Panc1 (cell line): ENCODE data around the gene KAT2A. TPM values are rescaled to one million over a fixed set of nuclear protein-coding genes. Genes with fewer than 3 reads are reported as not detected.

Experiments
- ATAC-seq: fragments of 200-7000 bp; cut with Tn5 transposase; 2 replicates; pipeline ENCODE4 v1.9.1; 2020; ENCODE audit warnings: mild to moderate bottlenecking, moderate library complexity
- BruUV-seq: library from RNA; stranded (reverse); fragments of 400-500 nt; replicated peaks from 2 replicates; lab custom pipeline; 2021; lab: Mats Ljungman, UMichigan
- CTCF ChIA-PET: fragments of 300-600 bp; sonication (Branson Sonifier 250); formaldehyde crosslinking; loops from one replicate; lab custom pipeline; 2022; ENCODE audit warnings: antibody characterized with exemption; lab: Charles Lee
- POLR2A ChIA-PET: fragments of 300-600 bp; sonication (Branson Sonifier 250); formaldehyde crosslinking; loops from one replicate; lab custom pipeline; 2022; ENCODE audit warnings: antibody characterized with exemption; lab: Charles Lee
- DNase-seq: peaks from one replicate; pipeline ENCODE4 v3.0.0-alpha.2; 2010; ENCODE audit warnings: low read depth, low spot score
- H3K27ac ChIP-seq: 2 replicates; pipeline ENCODE4 v1.5.1; 2011; ENCODE audit warnings: mild to moderate bottlenecking, low read length, inconsistent platforms
- H3K27me3 ChIP-seq: fragments of 200-500 bp; sonication (Bioruptor generic); 2 replicates; pipeline ENCODE4 v1.6.0; 2014; ENCODE audit warnings: low read length, inconsistent platforms; ENCODE audit not compliant: control insufficient read depth, insufficient read depth
- H3K36me3 ChIP-seq: fragments of 200-500 bp; sonication (Bioruptor generic); 2 replicates; pipeline ENCODE4 v1.5.1; 2014; ENCODE audit warnings: inconsistent platforms, mild to moderate bottlenecking, low read length, moderate library complexity; ENCODE audit not compliant: control insufficient read depth, insufficient read depth
- H3K4me1 ChIP-seq: 2 replicates; pipeline ENCODE4 v1.5.1; 2011; ENCODE audit warnings: inconsistent platforms, mild to moderate bottlenecking, low read length, moderate library complexity; ENCODE audit not compliant: control insufficient read depth, insufficient read depth
- H3K4me3 ChIP-seq, 2 experiments: 2 replicates each; pipeline ENCODE4 v1.5.1; 2011 to 2012; ENCODE audit warnings: low read depth in 2 of 2, low read length in 2 of 2, mild to moderate bottlenecking in 2 of 2, inconsistent platforms in 1 of 2, moderate library complexity in 1 of 2
- H3K9me3 ChIP-seq: fragments of 200-500 bp; sonication (Bioruptor generic); 2 replicates; pipeline ENCODE4 v1.5.1; 2014; ENCODE audit warnings: low read depth, mild to moderate bottlenecking, inconsistent platforms, low read length, moderate library complexity; ENCODE audit not compliant: control insufficient read depth, insufficient read depth
- POLR2AphosphoS5 ChIP-seq: IDR thresholded peaks from 2 replicates; pipeline ENCODE4 v1.6.1; 2012; ENCODE audit warnings: mild to moderate bottlenecking, low read depth, low read length, moderate library complexity
- SIN3A ChIP-seq: IDR thresholded peaks from 2 replicates; pipeline ENCODE4 v1.6.1; 2012; ENCODE audit warnings: low read depth, mild to moderate bottlenecking, low read length, moderate library complexity, borderline replicate concordance; ENCODE audit not compliant: insufficient read depth
- TCF7L2 ChIP-seq: IDR thresholded peaks from 2 replicates; pipeline ENCODE4 v1.6.1; 2011; ENCODE audit warnings: mild to moderate bottlenecking, low read depth, low read length, inconsistent platforms
- in situ Hi-C: cut with HindIII; loops from 2 replicates; pipeline ENCODE4 v1.10.0; 2016; ENCODE audit warnings: low sequenced_read_pairs, low pct_unique_long_range_greater_than_20kb
- intact Hi-C: fragments of 100-400 bp; cut with micrococcal nuclease; formaldehyde crosslinking; loops from one replicate; pipeline ENCODE4 v1.10.0; 2022; ENCODE audit not compliant: unreplicated experiment
- total RNA-seq: library from RNA; stranded (reverse); gene quantifications from one replicate; pipeline ENCODE4 v1.2.1, GENCODE V29; 2021; ENCODE audit not compliant: unreplicated experiment
- TF ChIP-seq, protein P1 (sequence below), 2 experiments: IDR thresholded peaks; 2 replicates each; pipeline ENCODE4 v1.6.1; 2011 to 2012; ENCODE audit warnings: low read depth in 2 of 2, control low read depth in 1 of 2, low read length in 1 of 2, mild to moderate bottlenecking in 1 of 2, moderate library complexity in 1 of 2; ENCODE audit not compliant: insufficient read depth in 1 of 2
- TF ChIP-seq, protein P2 (sequence below): fragments of 450-650 bp; IDR thresholded peaks from 2 replicates; pipeline ENCODE4 v1.5.1; 2017; ENCODE audit warnings: mild to moderate bottlenecking

The KAT2A gene
- total RNA-seq, 1 experiment from 2014 or later = 67.0 TPM

DNA sequence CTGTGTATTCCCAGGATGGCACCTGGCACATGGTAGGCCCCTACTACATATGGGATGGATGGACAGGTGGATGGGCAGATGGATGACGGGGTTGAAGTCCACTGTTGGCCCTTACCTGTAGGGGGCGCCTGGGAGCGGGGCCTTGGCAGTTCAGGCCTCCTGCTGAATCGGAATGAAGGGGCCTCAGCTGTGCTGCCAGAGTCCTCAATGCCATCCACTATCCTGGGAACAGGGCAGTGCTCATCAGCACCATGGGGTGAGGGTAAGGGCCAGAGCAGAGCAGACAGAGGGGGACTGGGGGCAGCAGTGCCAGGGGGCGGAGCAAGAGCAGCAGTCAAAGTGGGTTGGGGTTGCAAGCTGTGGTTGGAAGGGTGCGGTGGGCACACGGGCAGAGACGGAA is 41.9 kb upstream of the KAT2A start:
- no peak for DNase-seq

DNA sequence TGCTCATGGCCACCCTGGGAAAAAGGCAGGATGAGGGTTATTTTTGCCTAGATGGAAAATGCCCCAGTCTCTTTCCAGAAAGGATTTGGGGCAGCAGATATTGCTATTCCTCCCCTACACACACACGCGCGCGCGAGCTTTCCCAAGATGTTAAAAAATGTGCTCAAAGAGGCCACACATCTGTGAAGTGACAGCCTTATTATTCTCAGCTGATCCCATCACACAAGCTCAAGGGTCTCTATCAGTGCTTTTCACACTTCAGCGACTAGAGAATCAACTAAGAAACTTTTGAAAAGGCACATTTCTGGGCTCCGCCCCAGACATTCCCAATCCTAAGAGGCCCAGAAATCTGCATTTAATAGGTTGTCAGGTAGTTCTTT is 39.4 kb upstream of the KAT2A start:
- Histone ChIP-seq H3K9me3 (no peaks in the 10 kb centered on the region), H3K36me3 (no peaks in the 10 kb centered on the region), H3K4me3 (no peak overlapping the region), H3K27me3 (no peaks in the 10 kb centered on the region), H3K4me1 (no peaks in the 10 kb centered on the region), H3K27ac (no peak overlapping the region)
- no peak for ATAC-seq
- TF ChIP-seq, protein P1, sequence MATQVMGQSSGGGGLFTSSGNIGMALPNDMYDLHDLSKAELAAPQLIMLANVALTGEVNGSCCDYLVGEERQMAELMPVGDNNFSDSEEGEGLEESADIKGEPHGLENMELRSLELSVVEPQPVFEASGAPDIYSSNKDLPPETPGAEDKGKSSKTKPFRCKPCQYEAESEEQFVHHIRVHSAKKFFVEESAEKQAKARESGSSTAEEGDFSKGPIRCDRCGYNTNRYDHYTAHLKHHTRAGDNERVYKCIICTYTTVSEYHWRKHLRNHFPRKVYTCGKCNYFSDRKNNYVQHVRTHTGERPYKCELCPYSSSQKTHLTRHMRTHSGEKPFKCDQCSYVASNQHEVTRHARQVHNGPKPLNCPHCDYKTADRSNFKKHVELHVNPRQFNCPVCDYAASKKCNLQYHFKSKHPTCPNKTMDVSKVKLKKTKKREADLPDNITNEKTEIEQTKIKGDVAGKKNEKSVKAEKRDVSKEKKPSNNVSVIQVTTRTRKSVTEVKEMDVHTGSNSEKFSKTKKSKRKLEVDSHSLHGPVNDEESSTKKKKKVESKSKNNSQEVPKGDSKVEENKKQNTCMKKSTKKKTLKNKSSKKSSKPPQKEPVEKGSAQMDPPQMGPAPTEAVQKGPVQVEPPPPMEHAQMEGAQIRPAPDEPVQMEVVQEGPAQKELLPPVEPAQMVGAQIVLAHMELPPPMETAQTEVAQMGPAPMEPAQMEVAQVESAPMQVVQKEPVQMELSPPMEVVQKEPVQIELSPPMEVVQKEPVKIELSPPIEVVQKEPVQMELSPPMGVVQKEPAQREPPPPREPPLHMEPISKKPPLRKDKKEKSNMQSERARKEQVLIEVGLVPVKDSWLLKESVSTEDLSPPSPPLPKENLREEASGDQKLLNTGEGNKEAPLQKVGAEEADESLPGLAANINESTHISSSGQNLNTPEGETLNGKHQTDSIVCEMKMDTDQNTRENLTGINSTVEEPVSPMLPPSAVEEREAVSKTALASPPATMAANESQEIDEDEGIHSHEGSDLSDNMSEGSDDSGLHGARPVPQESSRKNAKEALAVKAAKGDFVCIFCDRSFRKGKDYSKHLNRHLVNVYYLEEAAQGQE (IDR thresholded peaks at IDR 0.05; ENCODE audit: insufficient read depth in 1 of 2, low read depth in 2 of 2, low read length in 1 of 2) = no peak
- no peak for TF ChIP-seq POLR2AphosphoS5
- TF ChIP-seq, protein P2, sequence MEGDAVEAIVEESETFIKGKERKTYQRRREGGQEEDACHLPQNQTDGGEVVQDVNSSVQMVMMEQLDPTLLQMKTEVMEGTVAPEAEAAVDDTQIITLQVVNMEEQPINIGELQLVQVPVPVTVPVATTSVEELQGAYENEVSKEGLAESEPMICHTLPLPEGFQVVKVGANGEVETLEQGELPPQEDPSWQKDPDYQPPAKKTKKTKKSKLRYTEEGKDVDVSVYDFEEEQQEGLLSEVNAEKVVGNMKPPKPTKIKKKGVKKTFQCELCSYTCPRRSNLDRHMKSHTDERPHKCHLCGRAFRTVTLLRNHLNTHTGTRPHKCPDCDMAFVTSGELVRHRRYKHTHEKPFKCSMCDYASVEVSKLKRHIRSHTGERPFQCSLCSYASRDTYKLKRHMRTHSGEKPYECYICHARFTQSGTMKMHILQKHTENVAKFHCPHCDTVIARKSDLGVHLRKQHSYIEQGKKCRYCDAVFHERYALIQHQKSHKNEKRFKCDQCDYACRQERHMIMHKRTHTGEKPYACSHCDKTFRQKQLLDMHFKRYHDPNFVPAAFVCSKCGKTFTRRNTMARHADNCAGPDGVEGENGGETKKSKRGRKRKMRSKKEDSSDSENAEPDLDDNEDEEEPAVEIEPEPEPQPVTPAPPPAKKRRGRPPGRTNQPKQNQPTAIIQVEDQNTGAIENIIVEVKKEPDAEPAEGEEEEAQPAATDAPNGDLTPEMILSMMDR = no peak
- TF ChIP-seq TCF7L2 = no peak
- TF ChIP-seq SIN3A = no peak
- no peak for DNase-seq
- no TSS peak for BruUV-seq
- POLR2A ChIA-PET = no interaction called here
- in situ Hi-C loops = no loop called here
- intact Hi-C loops = no loop called here
- CTCF ChIA-PET = no interaction called here

More for the DNA sequence above, 41.9 kb upstream of the KAT2A start:
- TF ChIP-seq TCF7L2 (no peak), POLR2AphosphoS5 (no peak), SIN3A (no peak)
- TF ChIP-seq, protein P2 = no peak; the same call in 1 of the 2 replicates
- TF ChIP-seq, protein P1 (IDR thresholded peaks at IDR 0.05; ENCODE audit: insufficient read depth in 1 of 2, low read depth in 2 of 2, low read length in 1 of 2) = no peak
- ATAC-seq = 0 out of 2 replicates have a peak, but pooled peaks have one; percentile 53
- no peak overlapping the region for H3K4me3 ChIP-seq
- CTCF ChIA-PET = no interaction called here
- POLR2A ChIA-PET = no interaction called here
- H3K36me3 ChIP-seq = no peaks in the 10 kb centered on the region
- no peaks in the 10 kb centered on the region for H3K4me1 ChIP-seq
- no peaks in the 10 kb centered on the region for H3K9me3 ChIP-seq
- BruUV-seq = no TSS peak
- H3K27ac ChIP-seq = no peak overlapping the region
- intact Hi-C loops = no loop called here
- in situ Hi-C loops = no loop called here
- H3K27me3 ChIP-seq = no peaks in the 10 kb centered on the region
